ENCODE results near the gene RTL3.

Gene RTL3

DNA sequence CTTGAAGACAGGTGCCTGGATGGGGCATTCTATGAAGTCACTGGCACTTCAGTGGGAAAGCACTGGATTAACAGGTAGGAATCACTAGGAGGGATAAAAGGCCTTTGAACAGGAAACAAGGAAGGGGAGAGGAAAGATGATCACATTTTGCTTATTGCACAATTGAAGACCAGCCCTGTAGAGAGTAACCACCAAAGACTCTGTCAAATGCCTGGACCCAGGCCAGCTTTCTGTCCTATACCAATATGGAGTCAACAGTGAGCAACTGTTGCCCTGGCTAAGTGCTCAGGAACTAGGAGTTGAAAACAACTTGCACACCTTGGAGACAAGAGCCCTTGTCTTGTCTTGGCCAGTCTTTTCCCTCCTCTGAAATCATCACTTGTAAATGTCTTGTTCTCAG is 14.1 kb upstream of the RTL3 start:
- no peak overlapping the region for H3K4me3 ChIP-seq (ENCODE audit: low read depth, low read length)
- TF ChIP-seq, protein P1, sequence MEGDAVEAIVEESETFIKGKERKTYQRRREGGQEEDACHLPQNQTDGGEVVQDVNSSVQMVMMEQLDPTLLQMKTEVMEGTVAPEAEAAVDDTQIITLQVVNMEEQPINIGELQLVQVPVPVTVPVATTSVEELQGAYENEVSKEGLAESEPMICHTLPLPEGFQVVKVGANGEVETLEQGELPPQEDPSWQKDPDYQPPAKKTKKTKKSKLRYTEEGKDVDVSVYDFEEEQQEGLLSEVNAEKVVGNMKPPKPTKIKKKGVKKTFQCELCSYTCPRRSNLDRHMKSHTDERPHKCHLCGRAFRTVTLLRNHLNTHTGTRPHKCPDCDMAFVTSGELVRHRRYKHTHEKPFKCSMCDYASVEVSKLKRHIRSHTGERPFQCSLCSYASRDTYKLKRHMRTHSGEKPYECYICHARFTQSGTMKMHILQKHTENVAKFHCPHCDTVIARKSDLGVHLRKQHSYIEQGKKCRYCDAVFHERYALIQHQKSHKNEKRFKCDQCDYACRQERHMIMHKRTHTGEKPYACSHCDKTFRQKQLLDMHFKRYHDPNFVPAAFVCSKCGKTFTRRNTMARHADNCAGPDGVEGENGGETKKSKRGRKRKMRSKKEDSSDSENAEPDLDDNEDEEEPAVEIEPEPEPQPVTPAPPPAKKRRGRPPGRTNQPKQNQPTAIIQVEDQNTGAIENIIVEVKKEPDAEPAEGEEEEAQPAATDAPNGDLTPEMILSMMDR (IDR thresholded peaks at IDR 0.05; ENCODE audit: low read depth, low read length) = no peak

DNA sequence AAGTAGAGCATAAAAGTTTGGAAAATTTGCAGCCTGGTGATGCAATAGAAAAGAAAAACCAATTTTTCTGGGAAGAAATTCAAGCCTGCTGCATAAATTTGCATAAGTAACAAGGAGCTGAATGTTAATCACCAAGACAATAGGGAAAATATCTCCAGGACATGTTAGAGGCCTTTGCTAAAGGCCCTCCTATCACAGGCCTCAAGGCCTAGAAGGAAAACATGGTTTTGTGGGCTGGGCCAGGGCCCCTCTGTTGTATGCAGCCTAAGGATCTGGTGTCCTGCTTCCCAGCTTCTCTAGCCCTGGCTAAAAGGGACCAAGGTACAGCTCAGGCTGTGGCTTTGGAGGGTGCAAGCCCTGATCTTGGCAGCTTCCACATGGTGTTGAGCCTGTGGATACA is 6.2 kb upstream of the RTL3 start:
- H3K4me3 ChIP-seq (ENCODE audit: low read depth, low read length) = no peak overlapping the region
- TF ChIP-seq, protein P1 (IDR thresholded peaks at IDR 0.05; ENCODE audit: low read depth, low read length) = no peak

DNA sequence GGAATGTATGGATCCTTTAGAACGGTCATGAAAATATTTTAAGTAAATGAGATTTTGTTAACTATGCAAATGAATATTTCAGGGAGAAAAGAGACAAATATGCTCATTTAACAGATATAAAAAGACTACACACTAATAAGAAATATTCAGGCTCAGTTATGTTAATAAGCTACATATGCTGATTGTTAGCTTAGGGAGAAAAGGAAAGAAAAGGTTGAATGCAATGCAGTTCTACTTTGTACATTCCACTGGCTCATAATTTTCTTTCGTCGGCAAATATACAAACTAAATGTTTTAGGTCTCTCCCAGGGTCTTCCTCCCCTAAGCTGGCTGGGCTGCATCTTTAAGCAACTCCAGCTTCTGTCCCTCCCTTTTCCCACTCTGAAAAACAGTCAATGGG is 2.7 kb upstream of the RTL3 start:
- TF ChIP-seq, protein P1 (IDR thresholded peaks at IDR 0.05; ENCODE audit: low read depth, low read length) = no peak
- H3K4me3 ChIP-seq (ENCODE audit: low read depth, low read length) = no peak overlapping the region

DNA sequence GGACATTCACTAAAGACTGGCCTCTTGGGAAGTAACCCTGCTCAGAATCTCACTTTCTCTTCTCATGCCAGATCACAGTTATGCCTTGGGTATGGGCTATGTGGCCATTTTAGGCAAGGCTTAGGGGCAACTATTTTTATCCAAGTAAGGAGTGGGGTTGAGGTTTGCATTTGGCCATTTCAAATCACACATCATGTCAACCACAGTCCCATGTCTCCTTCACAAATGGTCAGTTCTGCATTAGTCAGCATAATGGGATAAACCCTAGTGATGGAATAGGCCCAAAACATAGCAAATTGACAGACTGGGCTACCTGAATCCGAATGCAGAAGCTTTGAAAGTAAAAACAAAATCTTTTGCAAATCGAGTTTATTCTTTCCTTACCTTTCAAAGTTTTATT is 827 bp upstream of the RTL3 start:
- no peak overlapping the region for H3K4me3 ChIP-seq (ENCODE audit: low read depth, low read length)
- TF ChIP-seq, protein P1 (IDR thresholded peaks at IDR 0.05; ENCODE audit: low read depth, low read length) = no peak

DNA sequence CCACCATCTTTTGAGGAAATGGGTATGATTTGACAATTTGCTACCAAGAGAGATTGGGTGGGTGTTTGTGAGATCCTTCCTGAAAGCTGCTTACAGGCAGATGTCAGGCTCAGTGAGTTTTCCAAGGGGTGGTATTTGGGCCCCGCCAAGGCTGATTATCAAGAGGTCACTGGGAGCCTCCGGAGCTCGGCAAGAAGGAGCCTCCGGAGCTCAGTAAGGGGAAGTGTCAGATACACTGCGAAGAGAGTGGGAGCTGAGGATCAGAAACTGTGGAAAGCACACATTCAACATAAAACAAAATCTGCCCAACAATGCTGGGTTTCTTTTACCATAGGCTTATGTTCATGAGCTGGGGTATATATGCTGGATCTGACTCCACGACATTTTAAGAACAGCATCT is 714 bp downstream of the RTL3 start:
- no peak overlapping the region for H3K4me3 ChIP-seq (ENCODE audit: low read depth, low read length)
- TF ChIP-seq, protein P1 (IDR thresholded peaks at IDR 0.05; ENCODE audit: low read depth, low read length) = no peak

DNA sequence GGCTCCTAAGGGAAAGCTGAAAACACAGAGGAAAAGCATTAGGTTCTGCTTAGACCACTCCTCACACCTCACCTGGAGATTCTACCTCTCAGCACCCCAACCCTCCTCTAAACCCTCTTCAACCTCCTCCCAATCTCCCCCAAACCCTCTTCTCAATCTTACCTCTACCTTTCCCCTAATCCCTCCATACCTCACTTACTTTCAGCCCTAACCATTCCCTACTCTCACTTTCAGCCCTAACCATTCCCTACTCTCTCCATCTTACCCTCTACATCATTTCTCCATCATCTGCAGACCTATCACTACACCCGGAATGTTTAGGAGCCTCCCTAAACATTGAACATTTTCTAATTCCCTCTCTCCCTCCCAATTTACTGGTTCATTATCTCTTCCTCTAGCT is 3.5 kb downstream of the RTL3 start:
- no peak overlapping the region for H3K4me3 ChIP-seq (ENCODE audit: low read depth, low read length)
- TF ChIP-seq, protein P1 (IDR thresholded peaks at IDR 0.05; ENCODE audit: low read depth, low read length) = no peak

DNA sequence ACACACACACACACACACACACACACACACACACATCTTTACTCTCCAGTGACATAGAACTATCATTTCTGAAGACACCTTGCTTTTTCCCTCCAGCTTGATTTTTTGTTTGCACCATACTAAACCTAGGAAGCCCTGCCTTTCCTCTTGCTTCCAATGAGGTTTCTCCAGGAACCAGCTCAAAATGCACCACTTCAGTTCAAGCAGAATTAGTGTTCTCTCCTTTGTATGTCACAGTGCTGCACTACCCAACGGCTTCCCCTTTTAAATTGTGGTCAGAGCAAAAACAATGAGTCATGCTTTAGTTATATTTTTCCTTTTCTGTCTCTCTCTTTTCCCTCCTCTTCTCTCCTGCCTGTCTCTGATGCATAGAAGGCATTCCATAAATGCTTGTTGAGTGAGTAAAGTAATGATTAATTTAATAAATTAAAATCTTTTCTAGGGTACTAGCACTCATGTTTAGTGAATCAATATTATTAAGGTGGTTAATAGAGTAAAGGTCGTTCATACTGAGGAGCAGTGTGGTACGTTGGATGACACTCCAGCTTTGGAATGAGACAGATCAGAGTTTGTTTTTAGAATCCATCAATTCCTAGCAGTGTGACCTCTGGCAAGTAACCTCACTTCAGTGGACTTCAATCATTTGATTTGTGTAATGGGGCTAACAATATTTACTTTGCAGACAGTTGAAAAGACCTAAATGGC is 5.9 kb downstream of the RTL3 start:
- TF ChIP-seq, protein P1 (IDR thresholded peaks at IDR 0.05; ENCODE audit: low read depth, low read length) = no peak
- H3K4me3 ChIP-seq (ENCODE audit: low read depth, low read length) = no peak overlapping the region

All from WI38 (cell line).